HG02642 (cell line): ENCODE data around the gene RNF114.
"Not testable (repeated sequence)": the region's sequence is repeated elsewhere in the genome, so short reads cannot be mapped to it uniquely, and the experiment has no call there.

Experiments
- ATAC-seq: cut with Tn5 transposase; IDR thresholded peaks from one replicate; pipeline ENCODE4 v1.9.1; 2021; ENCODE audit warnings: mild to moderate bottlenecking; ENCODE audit not compliant: unreplicated experiment, poor library complexity

Gene RNF114

DNA sequence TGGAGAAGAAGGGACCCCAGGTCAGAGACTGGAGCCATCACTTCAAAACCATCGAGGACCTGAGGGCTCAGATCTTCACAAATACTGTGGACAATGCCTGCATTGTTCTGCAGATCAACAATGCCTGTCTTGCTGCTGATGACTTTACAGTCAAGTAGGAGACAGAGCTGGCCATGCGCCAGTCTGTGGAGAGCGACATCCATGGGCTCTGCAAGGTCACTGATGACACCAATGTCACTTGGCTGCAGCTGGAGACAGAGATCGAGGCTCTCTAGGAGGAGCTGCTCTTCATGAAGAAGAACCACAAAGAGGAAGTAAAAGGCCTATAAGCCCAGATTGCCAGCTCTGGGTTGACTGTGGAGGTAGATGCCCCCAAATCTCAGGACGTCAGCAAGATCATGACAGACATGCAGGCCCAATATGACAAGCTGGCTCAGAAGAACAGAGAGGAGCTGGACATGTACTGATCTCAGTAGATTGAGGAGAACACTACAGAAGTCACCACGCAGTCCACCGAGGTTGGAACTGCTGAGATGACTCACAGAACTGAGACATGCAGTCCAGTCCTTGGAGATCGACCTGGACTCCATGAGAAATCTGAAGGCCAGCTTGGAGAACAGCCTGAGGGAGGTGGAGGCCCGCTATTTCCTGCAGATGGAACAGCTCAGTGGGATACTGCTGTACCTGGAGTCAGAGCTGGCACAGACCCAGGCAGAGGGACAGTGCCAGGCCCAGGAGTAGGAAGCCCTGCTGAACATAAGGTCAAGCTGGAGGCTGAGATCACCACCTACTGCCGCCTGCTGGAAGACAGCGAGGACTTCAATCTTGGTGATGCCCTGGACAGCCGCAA is 21.1 kb downstream of the RNF114 start:
- ATAC-seq = not testable (repeated sequence)

- no peak for ATAC-seq
Measured at GRCh38 chr20:49961413-49961812, 25.2 kb downstream of the RNF114 start.

DNA sequence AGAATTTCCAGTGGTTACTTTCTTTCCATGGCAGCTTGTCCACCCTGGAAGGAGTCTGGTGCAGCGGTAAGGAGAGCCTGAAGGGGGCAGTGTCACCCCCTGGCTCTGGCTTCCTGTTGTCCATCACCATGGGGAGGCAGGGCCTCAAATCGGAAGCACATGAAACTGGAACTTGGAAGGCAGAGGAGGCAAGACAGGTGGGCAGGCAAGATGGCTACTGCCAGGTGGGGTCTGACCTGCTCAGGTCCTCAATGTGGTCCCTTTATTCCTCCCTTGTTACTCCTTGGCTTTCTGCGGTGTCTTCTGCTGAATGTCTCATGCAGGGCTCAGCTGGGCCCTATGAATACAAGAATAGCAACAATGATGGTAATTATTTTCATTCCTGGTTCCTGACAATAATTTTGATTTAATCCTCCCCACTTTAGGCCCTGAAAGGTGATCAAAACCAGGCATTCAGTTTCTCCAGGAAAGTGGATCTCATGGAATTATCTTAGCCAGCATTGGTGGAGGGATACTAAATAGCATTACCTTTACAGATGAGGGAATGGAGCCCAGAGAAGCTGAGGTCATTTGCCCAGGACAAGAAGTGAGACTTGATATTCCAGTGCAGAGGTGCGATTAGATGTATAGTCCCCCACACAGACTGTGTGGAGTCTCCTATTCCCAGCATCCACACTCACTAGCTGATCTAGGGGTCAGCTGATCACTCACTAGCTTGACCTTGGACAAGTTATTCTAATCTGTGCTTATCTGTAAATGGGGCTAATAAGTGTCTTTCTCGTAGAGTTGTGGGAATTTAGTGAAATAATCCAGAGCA is 29.0 kb downstream of the RNF114 start:
- ATAC-seq = no peak

DNA sequence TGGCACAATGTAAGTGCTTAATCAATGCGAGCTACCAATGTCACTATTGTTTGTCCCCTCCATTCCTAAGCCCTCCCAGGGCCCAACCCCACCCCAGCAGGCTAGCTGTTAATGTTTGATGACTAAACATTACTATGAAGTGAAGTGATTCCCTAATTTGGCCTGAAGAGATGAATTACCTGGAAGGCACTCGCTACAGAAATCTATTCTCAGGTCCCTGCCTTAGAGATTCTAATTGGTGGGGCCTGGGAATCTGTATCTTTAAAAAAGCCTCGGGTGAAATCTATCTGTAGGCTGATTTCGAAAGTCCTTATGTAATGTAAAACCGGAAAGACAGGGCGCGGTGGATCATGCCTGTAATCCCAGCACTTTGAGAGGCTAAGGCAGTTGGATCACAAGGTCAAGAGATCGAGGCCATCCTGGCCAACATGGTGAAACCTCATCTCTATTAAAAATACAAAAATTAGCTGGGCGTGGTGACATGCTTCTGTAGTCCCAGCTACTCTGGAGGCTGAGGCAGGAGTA is 29.6 kb downstream of the RNF114 start:
- ATAC-seq = no peak

GRCh38 chr20:49966861-49967260 is 30.7 kb downstream of the RNF114 start:
- ATAC-seq = no peak

DNA sequence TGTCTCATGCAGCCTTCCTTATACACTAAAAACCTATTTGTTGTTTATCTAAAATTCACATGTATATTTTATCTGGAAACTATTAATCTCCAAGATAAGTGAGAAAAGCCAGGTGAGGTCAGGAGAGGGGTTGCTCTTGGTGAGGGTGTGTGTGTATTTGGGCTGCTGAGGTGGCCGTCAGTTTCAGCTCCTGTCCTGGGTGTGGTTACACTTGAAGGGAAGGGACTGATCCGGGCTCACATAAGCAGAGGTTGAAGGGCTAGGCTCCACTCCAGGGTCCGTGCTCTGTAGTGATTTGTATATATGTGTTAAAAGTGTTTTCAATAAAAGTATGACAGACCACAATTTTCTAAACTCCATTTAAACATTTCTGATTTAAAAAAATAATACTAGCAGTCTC is 33.0 kb downstream of the RNF114 start:
- no peak for ATAC-seq

- no peak for ATAC-seq
Measured at GRCh38 chr20:49969946-49970345, 33.7 kb downstream of the RNF114 start.

DNA sequence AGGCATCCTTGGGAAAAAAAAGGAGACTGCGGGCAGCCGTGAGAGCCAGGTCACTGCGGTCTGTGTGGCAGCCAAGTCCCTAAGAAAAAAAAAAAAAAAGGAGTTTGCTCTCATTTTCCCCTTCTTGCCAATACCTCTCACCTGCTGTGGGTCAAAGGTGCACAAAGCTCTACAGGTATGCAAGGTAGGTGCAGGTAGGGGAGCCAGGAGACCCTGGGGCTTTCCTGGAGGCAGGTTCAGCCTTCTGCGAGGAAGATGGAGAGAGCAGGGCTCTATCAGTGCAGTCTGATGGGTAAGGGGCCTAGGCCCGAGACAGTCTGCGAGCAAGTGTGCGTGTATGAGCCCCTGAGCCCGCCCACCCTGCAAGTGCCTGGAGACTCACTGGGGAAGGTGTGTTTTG is 34.3 kb downstream of the RNF114 start:
- no peak for ATAC-seq

- ATAC-seq = no peak
Measured at GRCh38 chr20:49973981-49974380, 37.8 kb downstream of the RNF114 start.

DNA sequence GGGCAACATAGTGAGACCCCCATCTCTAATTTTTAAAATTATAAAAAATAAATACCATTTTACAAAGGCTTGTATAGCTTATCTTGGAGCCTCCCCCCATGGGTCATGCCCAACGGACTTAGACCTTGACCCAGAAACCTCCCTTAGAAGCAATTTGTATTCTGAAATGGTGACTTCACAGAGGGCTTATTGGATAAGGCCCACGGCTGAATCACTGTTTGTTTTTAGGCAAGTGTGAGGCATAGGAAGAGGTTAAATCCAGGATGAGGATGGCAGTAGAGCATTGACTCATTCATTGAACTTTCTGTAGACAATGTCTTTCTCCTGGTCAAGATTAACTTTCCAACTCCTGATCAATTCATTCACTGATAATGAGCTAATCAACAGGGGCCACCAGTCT is 40.3 kb downstream of the RNF114 start:
- no peak for ATAC-seq

DNA sequence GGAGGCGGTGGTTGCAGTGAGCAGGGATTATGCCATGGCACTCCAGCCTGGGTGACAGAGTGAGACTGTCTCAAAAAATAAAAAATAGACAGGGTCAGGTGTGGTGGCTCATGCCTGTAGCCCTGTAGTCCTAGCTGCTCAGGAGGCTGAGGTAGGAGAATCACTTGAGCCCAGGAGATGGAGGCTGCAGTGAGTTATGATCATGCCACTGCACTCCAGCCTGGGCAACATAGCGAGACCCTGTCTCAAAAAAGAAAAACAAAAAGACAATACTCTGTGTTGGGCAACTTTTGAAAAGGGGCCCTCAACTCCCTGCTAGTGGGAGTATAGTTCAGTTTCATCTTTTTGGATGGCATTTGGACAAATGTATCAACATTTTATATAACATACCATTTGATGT is 41.5 kb downstream of the RNF114 start:
- not testable (repeated sequence) for ATAC-seq

GRCh38 chr20:49978685-49979029 is 42.5 kb downstream of the RNF114 start:
- no peak for ATAC-seq

GRCh38 chr20:49979030-49979832 is 43.0 kb downstream of the RNF114 start:
- peak; percentile 34 for ATAC-seq

DNA sequence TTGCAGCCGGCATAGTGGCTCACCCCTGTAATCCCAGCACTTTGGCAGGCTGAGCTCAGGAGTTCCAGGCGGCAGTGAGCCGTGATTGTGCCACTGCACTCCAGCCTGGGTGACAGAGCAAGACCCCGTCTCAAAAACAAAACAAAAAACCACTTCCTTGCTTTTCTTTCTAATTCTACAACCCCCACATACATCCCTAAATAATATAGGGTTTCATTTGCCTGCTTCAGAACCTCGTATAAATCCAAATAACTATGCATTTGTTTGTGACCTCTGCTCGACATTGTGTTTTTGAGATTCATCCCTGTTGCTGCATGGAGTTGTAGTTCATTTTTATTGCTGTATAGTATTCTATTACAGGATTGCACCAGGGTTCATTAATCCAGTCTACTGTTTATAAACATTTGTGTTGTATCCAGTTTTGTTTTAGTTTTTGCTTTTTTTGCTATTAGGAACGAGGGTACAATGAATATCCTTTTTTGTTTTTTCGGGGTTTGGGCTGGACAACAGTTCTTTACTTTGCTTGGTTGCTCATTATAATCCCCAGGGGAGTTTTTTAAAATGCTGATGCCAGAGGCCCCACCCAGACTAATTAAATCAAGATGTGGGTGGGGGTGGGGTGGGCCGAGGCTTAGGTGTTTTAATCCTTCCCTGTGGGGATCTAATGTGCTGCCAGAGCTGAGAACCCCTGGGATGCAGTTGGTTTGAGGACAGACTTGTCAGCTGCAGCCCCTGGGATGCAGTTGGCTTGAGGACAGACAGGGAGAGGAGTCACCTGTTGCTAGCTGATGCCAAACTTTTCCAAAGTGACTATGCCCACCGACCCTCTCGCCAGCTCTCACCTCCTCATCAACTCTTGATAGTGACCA is 44.2 kb downstream of the RNF114 start:
- ATAC-seq = no peak

DNA sequence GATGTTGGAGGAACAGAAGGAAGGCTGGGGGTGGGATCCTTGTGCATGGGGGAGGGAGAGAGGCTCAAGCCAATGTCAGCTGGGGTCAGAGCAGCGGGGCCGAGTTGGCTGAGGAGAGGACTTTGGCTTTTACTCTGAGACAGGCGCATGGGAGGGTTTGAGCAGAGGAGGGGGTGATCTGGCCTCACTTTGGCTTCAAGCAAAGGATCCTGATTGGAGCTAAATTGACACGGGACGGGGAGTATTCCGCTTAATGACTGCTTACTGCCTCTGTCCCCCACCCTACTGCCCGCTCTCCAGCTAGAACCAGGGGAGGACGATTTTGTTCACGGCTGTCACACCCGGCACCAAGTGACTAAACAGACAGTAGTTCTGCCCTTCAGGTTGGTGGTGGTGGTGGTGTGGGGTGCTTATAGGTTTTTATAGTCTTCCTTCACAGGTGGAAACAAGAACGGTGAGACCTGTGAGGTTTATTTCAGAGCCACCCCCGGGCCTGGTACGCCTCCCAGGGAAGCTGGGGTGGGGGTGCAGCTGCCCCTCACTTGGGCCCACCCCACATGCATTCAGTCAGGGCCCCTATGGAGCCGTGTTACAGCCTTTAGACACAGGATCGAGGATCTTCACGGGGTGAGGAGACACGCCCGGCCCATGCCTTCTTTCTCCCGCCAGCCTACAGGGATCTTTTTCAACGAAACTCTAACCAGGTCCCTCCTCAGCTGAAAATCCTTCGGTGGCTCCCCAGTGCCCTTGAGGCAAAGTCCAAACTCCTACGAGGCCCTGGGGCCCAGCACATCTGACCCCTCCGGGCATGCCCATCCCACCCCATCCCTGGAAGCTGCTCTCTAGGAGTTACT is 45.2 kb downstream of the RNF114 start:
- ATAC-seq = no peak

DNA sequence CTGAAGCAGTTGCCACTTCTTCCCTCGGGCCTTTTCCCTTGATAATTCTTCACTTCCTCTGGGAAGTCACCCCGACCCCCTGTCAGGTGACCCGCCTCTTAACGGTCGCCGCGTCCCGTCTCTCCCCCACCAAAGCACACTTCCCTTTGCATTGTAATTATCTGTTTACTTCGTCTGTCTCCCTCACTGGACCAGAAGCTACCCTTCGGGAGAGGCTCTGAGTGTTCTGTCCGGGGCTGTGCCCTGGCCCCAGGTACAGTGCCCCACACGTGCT is 45.8 kb downstream of the RNF114 start:
- no peak for ATAC-seq

GRCh38 chr20:49982346-49983122 is 46.3 kb downstream of the RNF114 start, which contains the start of gene SNAI1:
Gene SNAI1 (plus strand): TSS chr20:49982980. CDS start chr20:49983060, 80 bp downstream.
- peak; percentile 81 for ATAC-seq
